Transverse colon (tissue), 4 donors: Measurements from ENCODE around the gene GBE1. TPM values are rescaled to one million over a fixed set of nuclear protein-coding genes. Genes with fewer than 3 reads are reported as not detected.

Source experiments
- DNase-seq: peaks from one replicate; pipeline ENCODE4 v3.0.0-alpha.2; 2019
- H3K27ac ChIP-seq, 4 donors: fragments of 200-600 bp; sonication (generic); 2 replicates each; pipeline ENCODE4 v1.5.1; 2016 to 2018; ENCODE audit warnings: inconsistent platforms in 4 of 4
- H3K27me3 ChIP-seq: fragments of 200-600 bp; sonication (generic); 2 replicates; pipeline ENCODE4 v1.5.1; 2017; ENCODE audit warnings: inconsistent platforms
- H3K36me3 ChIP-seq, 4 donors: fragments of 200-600 bp; sonication (generic); 2 replicates each; pipeline ENCODE4 v1.5.1; 2017 to 2019; ENCODE audit warnings: inconsistent platforms in 4 of 4
- H3K4me1 ChIP-seq, 4 donors: fragments of 200-600 bp; sonication (generic); 2 replicates each; pipeline ENCODE4 v1.5.1; 2017 to 2020; ENCODE audit warnings: inconsistent platforms in 4 of 4
- H3K4me3 ChIP-seq, 4 donors: fragments of 200-600 bp; sonication (generic); 1 replicate in 1 of 4; 2 replicates in 3 of 4; pipeline versions ENCODE4 v1.5.1 to v1.6.1; 2017 to 2019; ENCODE audit warnings: inconsistent platforms in 4 of 4
- H3K9me3 ChIP-seq, 2 donors: fragments of 200-600 bp; sonication (generic); 2 replicates each; pipeline ENCODE4 v1.5.1; 2017 to 2019; ENCODE audit warnings: inconsistent platforms in 2 of 2
- EP300 ChIP-seq: sonication (generic); formaldehyde crosslinking; IDR thresholded peaks from one replicate; pipeline ENCODE4 v1.6.1; 2017; ENCODE audit warnings: antibody characterized with exemption, low read depth
- POLR2A ChIP-seq: fragments of 450-650 bp; IDR thresholded peaks from one replicate; pipeline ENCODE4 v1.6.1; 2016; ENCODE audit warnings: antibody characterized with exemption, mild to moderate bottlenecking, moderate library complexity
- POLR2AphosphoS5 ChIP-seq, 3 donors: sonication (generic); formaldehyde crosslinking; IDR thresholded peaks; one replicate each; pipeline ENCODE4 v1.6.1; 2016; ENCODE audit warnings: antibody characterized with exemption in 3 of 3
- WGBS, 2 donors: methylation state at CpG; one replicate each; pipeline ENCODE4 v1.1.5; 2018; ENCODE audit warnings: low coverage in 1 of 2; 5-methylcytosine and 5-hydroxymethylcytosine counted together
- in situ Hi-C, 4 donors: fragments of 200-750 bp; cut with MboI; loops; one replicate each; pipeline versions ENCODE4 v1.15.0 to v1.15.1; 2017; ENCODE audit warnings: low sequenced_read_pairs in 3 of 4, low pct_ligation_motif_present in 1 of 4, low pct_unique_long_range_greater_than_20kb in 1 of 4
- intact Hi-C: fragments of 100-400 bp; cut with DNase I; formaldehyde crosslinking; loops from one replicate; pipeline ENCODE4 v1.15.1; 2023; ENCODE audit warnings: low total_unique reads
- total RNA-seq, 4 donors: library from RNA; depleted of rRNA; stranded (reverse); fragments of >200 nt; gene quantifications; one replicate each; pipeline ENCODE4 v1.1.0, GENCODE V29; 2016
- TF ChIP-seq, protein P1 (sequence below), 5 experiments: fragments of 200-600 bp in 3 of 5; fragments of 450-650 bp in 2 of 5; sonication (generic) in 3 of 5; IDR thresholded peaks; 1 replicate in 2 of 5; 2 replicates in 3 of 5; pipeline ENCODE4 v1.5.1; 2016 to 2017; ENCODE audit warnings: antibody characterized with exemption in 5 of 5, inconsistent platforms in 3 of 5, mild to moderate bottlenecking in 2 of 5, moderate library complexity in 1 of 5

Gene GBE1
- total RNA-seq, 4 donors from 2014 or later = 3.0 to 24.3 (median 16.7) TPM

DNA sequence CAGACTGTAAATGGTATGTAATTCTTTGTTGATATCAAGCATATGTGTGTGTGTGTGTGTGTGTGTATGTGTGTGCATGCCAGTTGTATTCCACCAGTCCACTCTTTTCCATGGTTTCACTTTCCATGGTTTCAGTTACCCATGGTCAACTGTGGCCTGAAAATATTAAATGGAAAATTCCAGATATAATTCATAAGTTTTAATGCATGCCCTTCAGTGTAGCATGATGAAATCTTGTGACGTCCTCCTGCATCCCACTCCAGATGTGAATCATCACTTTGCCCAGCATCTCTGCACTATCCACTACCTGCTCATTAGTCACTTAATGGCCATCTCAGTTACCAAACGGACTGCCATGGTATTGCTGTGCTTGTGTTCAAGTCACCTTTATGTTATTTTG is 215.9 kb downstream of the GBE1 start:
- Histone ChIP-seq H3K27me3 (no peaks in the 10 kb centered on the region), H3K36me3 (no peaks in the 10 kb centered on the region), H3K4me3 (no peak overlapping the region), H3K9me3 (peaks cover 0 to 5% of the 10 kb centered on the region in 2 donors), H3K27ac (no peak overlapping the region), H3K4me1 (no peaks in the 10 kb centered on the region)
- DNase-seq = no peak
- in situ Hi-C loops = no loop called here
- TF ChIP-seq EP300 = no peak
- TF ChIP-seq POLR2A = no peak
- no peak for TF ChIP-seq POLR2AphosphoS5 (IDR thresholded peaks at IDR 0.05)
- TF ChIP-seq, protein P1, sequence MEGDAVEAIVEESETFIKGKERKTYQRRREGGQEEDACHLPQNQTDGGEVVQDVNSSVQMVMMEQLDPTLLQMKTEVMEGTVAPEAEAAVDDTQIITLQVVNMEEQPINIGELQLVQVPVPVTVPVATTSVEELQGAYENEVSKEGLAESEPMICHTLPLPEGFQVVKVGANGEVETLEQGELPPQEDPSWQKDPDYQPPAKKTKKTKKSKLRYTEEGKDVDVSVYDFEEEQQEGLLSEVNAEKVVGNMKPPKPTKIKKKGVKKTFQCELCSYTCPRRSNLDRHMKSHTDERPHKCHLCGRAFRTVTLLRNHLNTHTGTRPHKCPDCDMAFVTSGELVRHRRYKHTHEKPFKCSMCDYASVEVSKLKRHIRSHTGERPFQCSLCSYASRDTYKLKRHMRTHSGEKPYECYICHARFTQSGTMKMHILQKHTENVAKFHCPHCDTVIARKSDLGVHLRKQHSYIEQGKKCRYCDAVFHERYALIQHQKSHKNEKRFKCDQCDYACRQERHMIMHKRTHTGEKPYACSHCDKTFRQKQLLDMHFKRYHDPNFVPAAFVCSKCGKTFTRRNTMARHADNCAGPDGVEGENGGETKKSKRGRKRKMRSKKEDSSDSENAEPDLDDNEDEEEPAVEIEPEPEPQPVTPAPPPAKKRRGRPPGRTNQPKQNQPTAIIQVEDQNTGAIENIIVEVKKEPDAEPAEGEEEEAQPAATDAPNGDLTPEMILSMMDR (IDR thresholded peaks at IDR 0.05) = no peak
- intact Hi-C loops = no loop called here
- WGBS, 2 donors = 81 to 82% methylated on average over 2 of the region's 2 CpGs

DNA sequence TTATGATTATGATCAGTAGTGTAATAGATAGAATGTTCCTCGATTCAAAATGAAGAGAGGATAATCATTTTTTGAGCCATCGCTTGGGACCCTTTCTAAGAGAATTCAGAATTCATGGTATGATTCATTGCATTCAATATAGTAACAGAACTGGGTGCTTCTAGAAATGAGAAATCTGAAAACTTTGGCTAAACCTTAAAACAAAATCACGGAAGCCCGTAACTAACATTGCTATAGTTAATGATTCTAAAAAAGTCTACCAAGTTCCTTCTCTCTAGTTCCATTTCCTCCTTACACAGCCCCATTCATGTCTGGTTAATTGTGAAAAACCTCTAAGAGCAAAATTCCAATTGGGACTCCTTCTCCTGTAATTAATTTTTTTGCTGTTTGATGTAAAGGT is 217.1 kb downstream of the GBE1 start:
- intact Hi-C loops = no loop called here
- 83 to 85% methylated on average over 4 of the region's 4 CpGs for WGBS, 2 donors
- H3K27ac ChIP-seq = no peak overlapping the region
- peaks cover 0 to 4% of the 10 kb centered on the region in 2 donors for H3K9me3 ChIP-seq
- TF ChIP-seq EP300 (no peak), POLR2A (no peak), POLR2AphosphoS5 (IDR thresholded peaks at IDR 0.05) (no peak)
- TF ChIP-seq, protein P1 (IDR thresholded peaks at IDR 0.05) = no peak
- no peaks in the 10 kb centered on the region for H3K27me3 ChIP-seq
- no peaks in the 10 kb centered on the region for H3K4me1 ChIP-seq
- H3K4me3 ChIP-seq = no peak overlapping the region
- in situ Hi-C loops = no loop called here
- H3K36me3 ChIP-seq = no peaks in the 10 kb centered on the region
- DNase-seq = no peak

DNA sequence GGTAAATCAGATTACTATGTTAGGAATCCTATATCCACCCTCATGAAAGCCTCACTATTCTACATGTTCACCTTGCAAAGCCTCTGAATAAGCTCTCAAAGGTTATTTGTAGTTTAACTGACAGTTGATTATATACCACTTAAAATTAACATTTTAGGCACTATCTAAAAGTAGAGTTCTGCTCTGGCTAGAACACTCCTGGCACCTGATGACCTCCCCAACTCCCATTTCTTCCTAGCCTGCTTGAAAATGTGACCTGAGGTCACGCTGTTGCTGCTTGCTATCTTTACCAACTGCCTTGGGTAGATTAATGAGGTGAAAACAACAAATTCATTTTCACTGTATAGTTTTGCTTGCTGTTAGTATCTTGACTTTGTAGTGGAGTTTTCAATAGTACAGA is 220.7 kb downstream of the GBE1 start:
- DNase-seq = no peak
- intact Hi-C loops (no loop called here), in situ Hi-C loops (no loop called here)
- Histone ChIP-seq H3K27me3 (no peaks in the 10 kb centered on the region), H3K36me3 (no peaks in the 10 kb centered on the region), H3K4me1 (no peaks in the 10 kb centered on the region), H3K27ac (no peak overlapping the region), H3K9me3 (no peaks in the 10 kb centered on the region), H3K4me3 (no peak overlapping the region)
- WGBS, 2 donors = 90 to 92% methylated on average over 1 of the region's 1 CpG
- TF ChIP-seq POLR2AphosphoS5 (IDR thresholded peaks at IDR 0.05) = no peak
- TF ChIP-seq, protein P1 (IDR thresholded peaks at IDR 0.05) = no peak
- no peak for TF ChIP-seq EP300
- no peak for TF ChIP-seq POLR2A

DNA sequence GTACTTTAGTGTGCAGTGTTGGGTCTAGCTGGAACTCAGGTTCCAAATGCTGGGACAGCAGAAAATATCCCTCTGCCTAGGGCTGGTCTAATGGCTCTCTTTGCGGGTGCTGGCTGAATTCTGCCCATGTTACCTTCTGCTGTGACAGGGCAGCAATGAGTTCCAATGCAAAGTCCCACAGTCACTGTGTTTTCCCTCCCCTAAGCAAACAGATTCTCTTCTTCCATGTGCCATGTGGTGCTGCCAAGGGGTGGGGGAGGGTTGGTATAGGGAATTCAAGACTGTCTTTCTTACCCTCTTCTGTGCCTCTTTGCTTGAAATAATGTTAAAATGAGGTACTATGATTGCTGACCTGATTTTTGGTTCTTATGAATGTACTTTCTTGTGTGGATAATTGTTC is 229.6 kb downstream of the GBE1 start:
- no peak for TF ChIP-seq POLR2AphosphoS5 (IDR thresholded peaks at IDR 0.05)
- TF ChIP-seq POLR2A = no peak
- TF ChIP-seq, protein P1 (IDR thresholded peaks at IDR 0.05) = no peak
- no peak for TF ChIP-seq EP300
- intact Hi-C loops (no loop called here), in situ Hi-C loops (no loop called here)
- no peak overlapping the region for H3K4me3 ChIP-seq
- whole genome bisulfite sequencing, 2 donors = 100% methylated on average over 1 of the region's 1 CpG; no CpG with 5 or more reads in 1 of the 2 donors
- no peaks in the 10 kb centered on the region for H3K27me3 ChIP-seq
- H3K27ac ChIP-seq = no peak overlapping the region
- H3K36me3 ChIP-seq = peaks cover 0 to 6% (median 2%) of the 10 kb centered on the region in 4 donors
- no peaks in the 10 kb centered on the region for H3K9me3 ChIP-seq
- DNase-seq = no peak
- no peaks in the 10 kb centered on the region for H3K4me1 ChIP-seq
